Measurements from ENCODE around the gene PPY.
A peak's percentile ranks its signal among the peaks of the same experiment; 100 is the strongest.
"Not testable (repeated sequence)": the region's sequence is repeated elsewhere in the genome, so short reads cannot be mapped to it uniquely, and the experiment has no call there.

PPY gene

GRCh38 chr17:43901861-43902589 is 40.3 kb downstream of the PPY start:
- peak; percentile 58 for DNase-seq

DNA sequence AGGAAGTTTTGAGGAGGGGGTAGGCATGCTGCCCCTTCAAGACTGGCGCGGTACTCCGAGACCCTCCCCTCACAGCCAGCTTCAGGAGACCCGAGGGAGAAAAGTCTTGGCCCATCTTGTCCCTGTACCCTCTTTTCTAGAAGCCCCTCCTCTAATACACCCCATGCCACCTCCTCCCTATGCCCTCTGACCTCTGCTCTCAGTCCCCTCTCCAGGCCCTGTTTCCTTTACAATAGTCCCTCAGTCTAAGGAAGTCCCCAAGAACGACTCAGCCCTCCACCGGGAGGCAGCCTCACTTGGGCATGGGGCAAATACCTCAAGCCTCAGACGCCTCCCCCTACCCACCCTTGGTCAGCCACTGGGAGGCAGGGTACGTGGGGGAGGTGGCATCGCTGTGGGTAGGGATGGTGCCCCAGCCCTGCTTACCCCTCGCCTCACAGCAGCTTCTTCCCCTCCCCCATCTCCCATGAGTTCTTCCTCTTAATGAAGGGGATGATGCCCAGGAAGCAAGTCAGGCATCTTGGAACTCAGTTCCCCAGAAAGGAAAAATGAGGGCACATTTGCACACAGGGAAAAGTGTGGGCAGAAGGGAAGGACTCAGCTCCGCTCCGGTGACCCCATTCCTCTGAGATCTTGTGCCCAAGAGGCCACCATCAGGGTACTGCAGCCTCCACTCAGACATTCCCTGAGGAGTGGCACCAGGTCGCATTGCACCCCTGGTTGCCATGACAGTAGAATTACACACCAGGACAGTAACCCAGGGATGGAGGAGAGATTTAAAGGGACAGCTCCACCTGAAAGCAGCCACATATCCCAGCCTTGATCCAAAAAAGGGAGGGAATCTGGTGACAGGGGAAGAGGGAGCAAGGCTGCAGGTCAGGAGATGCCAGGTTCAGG is 41.2 kb downstream of the PPY start:
- DNase-seq, result peak; percentile 43

DNA sequence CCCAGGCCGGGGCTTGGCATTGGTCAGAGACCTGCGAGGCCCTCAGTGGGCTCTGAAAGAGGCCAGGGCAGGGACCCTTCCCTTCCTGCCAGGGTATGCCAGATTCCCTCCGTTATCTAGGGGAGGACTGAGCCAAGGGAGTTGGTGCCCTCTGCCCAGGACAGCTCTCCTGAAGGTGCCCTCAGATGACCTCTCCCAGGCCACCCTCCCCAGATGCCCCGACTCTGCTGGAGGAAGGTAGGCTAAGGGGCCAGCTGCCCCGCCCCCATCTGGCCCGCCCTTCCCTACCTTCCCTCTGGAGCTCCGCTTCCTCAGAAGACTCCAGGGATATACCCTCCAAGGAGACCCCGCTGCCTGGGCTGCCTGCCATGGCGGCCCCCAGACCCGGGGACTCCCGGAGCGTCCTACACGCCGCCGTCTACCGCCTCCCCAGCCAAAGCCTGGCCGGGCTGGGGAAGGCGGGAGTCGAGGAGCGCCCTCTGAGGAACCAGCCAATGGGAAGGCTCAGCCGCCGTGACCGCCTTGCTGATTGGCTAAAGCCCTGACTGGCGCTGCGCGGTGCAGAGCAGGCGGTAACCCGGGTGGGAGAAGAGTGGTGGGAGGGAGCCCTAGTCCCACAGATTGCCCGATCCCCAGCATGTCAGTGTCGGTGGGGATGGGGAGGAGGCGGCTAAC is 42.0 kb downstream of the PPY start:
- peak; percentile 90 for DNase-seq

DNA sequence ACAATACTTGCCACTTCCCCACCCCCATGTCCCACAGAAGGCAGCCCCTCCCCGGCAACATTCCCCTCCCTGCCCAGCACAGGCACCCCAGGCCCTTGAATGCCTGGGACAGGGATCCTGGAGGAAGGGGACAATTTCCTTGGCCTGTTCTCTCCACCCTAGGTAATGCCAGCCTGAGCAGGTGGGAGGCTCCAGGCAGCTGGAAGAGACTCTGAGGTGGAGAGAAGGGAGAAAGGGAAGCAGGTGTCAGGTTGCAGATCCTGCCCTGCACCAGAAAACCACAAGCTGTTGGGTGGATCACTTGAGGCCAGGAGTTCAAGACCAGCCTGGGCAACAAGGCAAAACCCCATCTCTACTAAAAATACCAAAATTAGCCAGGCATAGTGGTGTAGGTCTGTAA is 43.8 kb downstream of the PPY start:
- no peak for DNase-seq

GRCh38 chr17:43897831-43898230 is 44.4 kb downstream of the PPY start:
- no peak for DNase-seq

- not testable (repeated sequence) for DNase-seq
These were observed 47.8 kb downstream of the PPY start for GRCh38 chr17:43894494-43894893.

- DNase-seq, result no peak
These were observed 49.7 kb downstream of the PPY start for GRCh38 chr17:43892647-43892952.

DNA sequence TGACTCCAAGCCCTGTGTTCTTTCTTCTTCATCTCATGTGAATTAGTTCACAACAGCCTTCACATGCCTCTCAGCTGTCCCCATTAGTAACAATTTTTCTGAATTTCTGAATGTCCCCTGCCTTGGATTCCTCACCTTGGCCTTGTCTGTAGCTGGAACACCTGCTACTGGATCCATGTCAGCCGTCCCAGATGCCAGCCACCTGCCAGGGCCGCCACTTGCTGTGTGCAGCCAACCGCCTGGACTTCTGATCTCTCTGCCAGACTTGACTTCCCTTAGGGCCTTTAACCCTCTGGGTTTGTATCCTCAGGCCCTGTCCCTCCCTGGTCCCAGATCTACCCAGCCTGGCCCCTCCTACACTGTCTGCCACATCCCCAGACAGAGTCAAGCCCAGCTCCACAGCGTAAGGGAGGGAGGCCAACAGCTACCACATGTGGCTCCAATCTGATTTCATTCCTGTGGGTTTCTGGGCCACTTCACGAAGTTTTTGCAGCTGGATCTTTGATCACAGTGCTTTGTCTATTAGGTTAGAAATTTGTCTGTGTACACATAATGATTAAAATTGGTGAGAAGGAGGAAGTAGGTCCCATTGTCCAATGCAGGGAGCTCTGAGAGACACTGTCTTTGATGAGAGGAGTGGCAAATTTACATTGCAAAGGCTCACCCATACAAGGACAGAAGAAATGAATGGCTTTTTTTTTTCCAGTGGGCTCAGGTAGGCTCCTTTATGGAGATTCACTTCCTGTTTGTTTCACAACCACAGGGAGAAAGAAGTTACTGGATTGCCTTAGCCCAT is 50.2 kb downstream of the PPY start:
- no peak for DNase-seq

Data from NCI-H2227 treated with DMSO at 0.1 percent for 48 hours (cell line).